GM19351 (cell line): Measurements from ENCODE around the gene ARL14.

Experiments
- ATAC-seq: cut with Tn5 transposase; IDR thresholded peaks from one replicate; pipeline ENCODE4 v1.9.1; 2021; ENCODE audit warnings: mild to moderate bottlenecking, moderate library complexity; ENCODE audit not compliant: unreplicated experiment

Gene ARL14

GRCh38 chr3:160676547-160677303 lies at the start of gene ARL14:
Gene ARL14, plus strand, starts transcription at chr3:160677160. Its CDS starts 187 bp downstream, at chr3:160677347.
- no peak for ATAC-seq

DNA sequence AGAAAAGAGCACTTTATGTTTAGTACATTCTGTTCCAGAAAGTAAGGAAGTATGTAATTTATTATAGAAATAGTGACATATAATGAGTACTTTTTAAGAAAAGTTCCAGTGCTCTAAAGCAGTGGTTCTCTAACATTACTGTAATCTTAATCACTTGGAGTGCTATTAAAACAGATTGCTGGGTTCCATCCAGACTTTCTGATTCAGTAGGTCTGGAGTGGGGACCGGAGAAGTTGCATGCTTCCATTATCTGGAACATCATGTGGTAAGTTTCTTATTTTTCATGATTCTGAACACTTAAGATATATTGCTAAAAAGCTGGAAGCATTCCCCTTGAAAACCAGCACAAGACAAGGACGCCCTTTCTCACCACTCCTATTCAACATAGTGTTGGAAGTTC lies 47.5 kb upstream of the ARL14 start:
- ATAC-seq = no peak

GRCh38 chr3:160633361-160634083 lies 43.4 kb upstream of the ARL14 start:
- ATAC-seq = no peak

- ATAC-seq = no peak
Measured at GRCh38 chr3:160635213-160635612, 41.7 kb upstream of the ARL14 start.

- ATAC-seq = no peak
Measured at GRCh38 chr3:160637086-160637485, 39.9 kb upstream of the ARL14 start.

GRCh38 chr3:160638184-160638583 lies 38.8 kb upstream of the ARL14 start:
- ATAC-seq = no peak

- ATAC-seq = no peak
Measured at GRCh38 chr3:160641665-160642309, 35.2 kb upstream of the ARL14 start.

DNA sequence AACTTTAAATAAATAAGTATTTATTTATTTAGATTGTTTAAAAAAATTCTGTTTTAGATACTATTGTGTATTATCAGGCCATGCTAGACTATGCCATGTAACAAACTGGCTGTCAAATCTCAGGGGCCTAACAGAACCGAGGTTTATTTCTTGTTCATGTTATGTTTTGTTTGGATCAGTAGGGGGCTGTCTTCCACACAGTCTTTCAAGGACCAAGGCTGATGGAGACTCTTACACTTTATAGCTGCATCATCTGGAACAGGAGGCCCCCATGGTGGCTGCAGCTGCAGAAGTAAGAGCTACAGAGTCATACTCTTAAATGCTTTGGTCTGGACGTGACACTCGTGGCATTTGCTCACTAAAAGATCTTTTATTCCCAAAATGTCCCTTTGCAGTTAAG lies 33.0 kb upstream of the ARL14 start:
- no peak for ATAC-seq

DNA sequence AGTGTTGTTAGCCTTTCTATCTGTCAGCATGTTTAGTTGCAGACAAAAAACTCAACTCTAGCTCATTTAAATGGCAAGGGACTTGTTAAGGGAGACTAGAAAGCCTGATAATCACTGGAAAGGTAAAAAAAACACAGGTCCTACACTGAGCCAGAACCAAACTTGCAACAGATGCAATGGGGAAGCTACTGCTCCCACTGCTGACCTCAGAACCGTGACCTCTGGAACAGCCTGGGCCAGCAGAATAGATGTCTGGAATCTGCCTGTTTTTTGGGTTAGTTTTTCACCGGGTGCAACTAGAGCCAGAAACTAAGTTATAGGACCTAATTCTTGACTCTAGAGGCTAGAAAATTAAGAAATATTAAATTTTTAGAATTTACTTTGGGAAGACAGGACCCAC lies 32.5 kb upstream of the ARL14 start:
- ATAC-seq = no peak

- no peak for ATAC-seq
Measured at GRCh38 chr3:160648701-160649100, 28.3 kb upstream of the ARL14 start.

DNA sequence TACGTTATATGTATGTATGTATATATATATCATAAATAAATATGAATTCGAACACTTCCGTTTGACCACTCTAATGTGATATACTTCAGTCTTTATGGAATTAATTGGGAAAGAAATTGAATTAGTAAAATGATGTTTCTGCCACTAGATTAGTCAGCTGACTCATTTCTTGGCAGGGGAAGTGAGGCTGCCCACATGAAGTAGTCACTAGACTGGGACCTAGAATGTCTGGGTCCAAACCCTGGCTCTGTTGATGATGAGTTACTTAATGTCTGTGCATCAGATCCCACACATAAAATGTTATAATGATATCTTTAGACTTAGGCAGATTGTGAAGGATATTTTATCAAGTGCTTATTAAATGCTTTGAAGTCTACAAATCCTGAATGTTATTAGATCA lies 27.4 kb upstream of the ARL14 start:
- ATAC-seq = no peak

- ATAC-seq = no peak
Measured at GRCh38 chr3:160653512-160653911, 23.4 kb upstream of the ARL14 start.

- ATAC-seq = no peak
Measured at GRCh38 chr3:160660902-160661301, 16.1 kb upstream of the ARL14 start.

- ATAC-seq = peak; percentile 33
Measured at GRCh38 chr3:160661660-160662059, 15.3 kb upstream of the ARL14 start.

DNA sequence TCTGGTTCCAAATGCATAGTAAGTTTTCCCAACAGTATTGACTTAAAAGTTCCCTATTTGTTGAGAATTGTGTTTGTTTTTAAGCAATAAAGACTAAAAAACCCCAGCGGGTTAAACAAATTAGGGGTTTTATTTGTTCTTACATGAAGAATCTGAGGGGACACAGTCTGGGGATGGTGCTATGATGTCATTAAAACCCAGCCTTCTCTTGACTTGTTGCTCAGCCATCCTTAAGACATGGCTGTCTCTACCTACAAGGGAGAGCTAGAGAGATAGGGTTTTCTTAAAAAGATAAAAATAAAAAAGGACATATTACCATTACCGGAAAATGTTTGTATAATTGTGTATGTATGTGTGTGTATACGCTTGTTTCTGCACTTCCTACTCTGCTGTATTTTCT lies 11.7 kb upstream of the ARL14 start:
- no peak for ATAC-seq

DNA sequence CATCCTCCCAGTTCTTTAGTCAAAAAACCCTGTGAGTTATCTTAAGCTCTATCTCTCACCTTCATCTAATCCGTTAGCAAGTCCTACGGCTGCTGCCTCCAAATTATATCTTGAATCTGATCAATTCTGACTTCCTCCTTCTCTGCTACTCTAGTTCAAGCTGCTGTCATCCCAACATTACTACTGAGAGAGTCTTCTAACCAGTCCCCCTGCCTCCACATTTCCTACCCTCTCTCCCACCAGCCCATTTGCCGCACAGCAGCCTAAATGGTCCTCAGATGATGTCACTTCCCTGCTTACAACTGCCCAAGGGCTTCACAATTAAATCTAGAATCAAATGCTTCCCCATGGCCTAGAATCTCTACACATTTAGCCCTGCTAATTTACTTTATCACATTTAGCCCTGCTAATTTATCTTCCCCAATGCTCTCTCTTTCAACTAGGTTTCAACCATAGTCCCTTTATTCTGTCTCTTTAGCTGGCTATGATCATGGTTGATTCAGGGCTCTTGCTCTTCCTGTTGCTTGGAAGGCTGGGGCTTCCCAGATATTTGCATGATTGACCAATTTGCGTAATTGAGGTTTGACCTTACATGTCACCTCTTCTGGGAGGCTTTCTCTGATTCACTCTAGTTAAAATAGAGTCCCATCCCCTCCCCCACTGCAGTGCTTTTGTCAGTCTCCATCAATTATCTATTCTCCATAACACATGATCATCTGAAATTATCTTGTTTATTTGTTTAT lies 11.0 kb upstream of the ARL14 start:
- ATAC-seq = peak; percentile 79

- no peak for ATAC-seq
Measured at GRCh38 chr3:160667452-160667851, 9.5 kb upstream of the ARL14 start.

DNA sequence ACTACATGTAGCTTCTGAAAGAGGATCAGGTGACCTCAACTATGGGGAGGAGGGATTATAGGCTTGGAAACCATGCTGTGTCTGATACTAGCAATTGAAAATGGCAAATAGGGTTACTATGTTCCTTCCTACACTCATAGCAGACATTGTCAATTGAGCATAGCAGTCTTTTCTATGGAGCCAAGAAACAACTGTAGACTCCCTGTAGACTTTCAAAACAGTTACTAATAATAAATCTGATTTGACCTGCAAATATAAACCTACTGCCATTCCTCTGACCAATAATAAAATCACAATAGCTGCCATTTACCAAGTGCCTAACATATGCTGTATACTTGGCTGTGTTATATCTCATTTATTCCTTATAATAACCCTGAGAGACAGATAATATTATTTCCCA lies 8.5 kb upstream of the ARL14 start:
- no peak for ATAC-seq

- ATAC-seq = peak; percentile 96
Measured at GRCh38 chr3:160671231-160671630, 5.7 kb upstream of the ARL14 start.

- no peak for ATAC-seq
Measured at GRCh38 chr3:160671995-160672394, 5.0 kb upstream of the ARL14 start.

GRCh38 chr3:160673188-160673587 lies 3.8 kb upstream of the ARL14 start:
- ATAC-seq = no peak
